ENCODE data around the gene KCNH4.

The KCNH4 gene

DNA sequence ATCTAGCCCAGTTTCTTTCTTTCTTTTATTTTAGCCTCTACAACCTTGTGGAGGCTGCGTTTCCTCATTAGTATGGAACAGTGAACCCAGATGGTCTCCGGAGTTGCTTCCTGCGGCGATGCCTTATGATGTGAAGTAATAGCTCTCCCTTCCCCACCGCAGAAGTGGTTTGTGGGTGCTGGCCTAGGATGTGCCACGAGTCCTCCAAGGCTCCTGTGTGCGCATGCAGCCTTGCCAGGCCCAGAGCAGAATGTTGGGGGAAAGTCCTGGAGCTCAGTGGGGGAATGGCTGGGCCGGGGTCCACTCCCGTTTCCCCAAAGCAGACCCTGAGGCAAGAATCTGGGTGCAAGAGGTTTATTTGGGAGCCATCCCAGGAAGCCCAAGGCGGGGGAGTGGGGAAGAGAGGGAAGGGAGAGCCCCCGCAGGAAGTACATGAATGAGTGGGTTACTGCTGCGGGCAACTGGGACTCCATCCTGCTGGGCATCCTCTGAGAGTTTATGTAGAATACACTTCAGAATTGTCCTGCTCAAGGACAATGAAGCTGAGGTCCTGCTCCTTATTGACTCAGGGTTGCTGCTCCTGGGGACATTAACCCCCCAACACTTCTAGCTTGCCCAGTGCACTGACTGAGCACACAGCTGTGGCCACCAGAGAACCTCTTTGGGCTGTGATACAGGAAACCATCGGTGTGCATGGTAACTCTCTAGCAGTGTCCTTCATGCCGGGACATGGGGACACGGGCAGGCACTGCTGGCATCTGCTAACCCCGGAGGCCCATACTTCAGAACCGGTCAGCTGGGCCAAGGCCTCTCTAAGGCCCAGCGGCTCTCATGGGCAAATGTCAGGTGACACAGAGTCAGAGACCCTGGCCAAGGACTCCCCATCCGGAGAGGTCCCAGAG, 8.1 kb upstream of the KCNH4 start (continued):
- TF ChIP-seq TCF7L2 (IDR thresholded peaks at IDR 0.05; ENCODE audit: borderline replicate concordance, low read depth, low read length) (no peak), REPIN1 (tag by site-specific recombination; IDR thresholded peaks at IDR 0.05; ENCODE audit: low read depth) (no peak), ZNF311 (tag by site-specific recombination; IDR thresholded peaks at IDR 0.05; ENCODE audit: borderline replicate concordance) (no peak), SP2 (tag by site-specific recombination; IDR thresholded peaks at IDR 0.05) (no peak), ZNF169 (tag by site-specific recombination; IDR thresholded peaks at IDR 0.05) (no peak), ZNF155 (tag by site-specific recombination; IDR thresholded peaks at IDR 0.05) (no peak), ZNF544 (tag by site-specific recombination; IDR thresholded peaks at IDR 0.05) (no peak), ZSCAN16 (tag by site-specific recombination; IDR thresholded peaks at IDR 0.05) (no peak), GLI4 (tag by site-specific recombination; IDR thresholded peaks at IDR 0.05) (no peak), ZNF423 (tag by site-specific recombination; IDR thresholded peaks at IDR 0.05) (no peak), KLF9 (tag by site-specific recombination; IDR thresholded peaks at IDR 0.05; ENCODE audit: low read depth) (no peak)
- TF ChIP-seq, protein P1, sequence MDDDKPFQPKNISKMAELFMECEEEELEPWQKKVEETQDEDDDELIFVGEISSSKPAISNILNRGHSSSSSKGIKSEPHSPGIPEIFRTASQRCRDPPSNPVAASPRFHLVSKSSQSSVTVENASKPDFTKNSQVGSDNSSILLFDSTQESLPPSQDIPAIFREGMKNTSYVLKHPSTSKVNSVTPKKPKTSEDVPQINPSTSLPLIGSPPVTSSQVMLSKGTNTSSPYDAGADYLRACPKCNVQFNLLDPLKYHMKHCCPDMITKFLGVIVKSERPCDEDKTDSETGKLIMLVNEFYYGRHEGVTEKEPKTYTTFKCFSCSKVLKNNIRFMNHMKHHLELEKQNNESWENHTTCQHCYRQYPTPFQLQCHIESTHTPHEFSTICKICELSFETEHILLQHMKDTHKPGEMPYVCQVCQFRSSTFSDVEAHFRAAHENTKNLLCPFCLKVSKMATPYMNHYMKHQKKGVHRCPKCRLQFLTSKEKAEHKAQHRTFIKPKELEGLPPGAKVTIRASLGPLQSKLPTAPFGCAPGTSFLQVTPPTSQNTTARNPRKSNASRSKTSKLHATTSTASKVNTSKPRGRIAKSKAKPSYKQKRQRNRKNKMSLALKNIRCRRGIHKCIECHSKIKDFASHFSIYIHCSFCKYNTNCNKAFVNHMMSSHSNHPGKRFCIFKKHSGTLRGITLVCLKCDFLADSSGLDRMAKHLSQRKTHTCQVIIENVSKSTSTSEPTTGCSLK (tag by site-specific recombination; IDR thresholded peaks at IDR 0.05), result no peak
- TF ChIP-seq, protein P2, sequence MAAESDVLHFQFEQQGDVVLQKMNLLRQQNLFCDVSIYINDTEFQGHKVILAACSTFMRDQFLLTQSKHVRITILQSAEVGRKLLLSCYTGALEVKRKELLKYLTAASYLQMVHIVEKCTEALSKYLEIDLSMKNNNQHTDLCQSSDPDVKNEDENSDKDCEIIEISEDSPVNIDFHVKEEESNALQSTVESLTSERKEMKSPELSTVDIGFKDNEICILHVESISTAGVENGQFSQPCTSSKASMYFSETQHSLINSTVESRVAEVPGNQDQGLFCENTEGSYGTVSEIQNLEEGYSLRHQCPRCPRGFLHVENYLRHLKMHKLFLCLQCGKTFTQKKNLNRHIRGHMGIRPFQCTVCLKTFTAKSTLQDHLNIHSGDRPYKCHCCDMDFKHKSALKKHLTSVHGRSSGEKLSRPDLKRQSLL (tag by site-specific recombination; IDR thresholded peaks at IDR 0.05), result no peak
- TF ChIP-seq, protein P3, sequence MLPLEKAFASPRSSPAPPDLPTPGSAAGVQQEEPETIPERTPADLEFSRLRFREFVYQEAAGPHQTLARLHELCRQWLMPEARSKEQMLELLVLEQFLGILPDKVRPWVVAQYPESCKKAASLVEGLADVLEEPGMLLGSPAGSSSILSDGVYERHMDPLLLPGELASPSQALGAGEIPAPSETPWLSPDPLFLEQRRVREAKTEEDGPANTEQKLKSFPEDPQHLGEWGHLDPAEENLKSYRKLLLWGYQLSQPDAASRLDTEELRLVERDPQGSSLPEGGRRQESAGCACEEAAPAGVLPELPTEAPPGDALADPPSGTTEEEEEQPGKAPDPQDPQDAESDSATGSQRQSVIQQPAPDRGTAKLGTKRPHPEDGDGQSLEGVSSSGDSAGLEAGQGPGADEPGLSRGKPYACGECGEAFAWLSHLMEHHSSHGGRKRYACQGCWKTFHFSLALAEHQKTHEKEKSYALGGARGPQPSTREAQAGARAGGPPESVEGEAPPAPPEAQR (tag by site-specific recombination; IDR thresholded peaks at IDR 0.05), result no peak
- TF ChIP-seq, protein P4, sequence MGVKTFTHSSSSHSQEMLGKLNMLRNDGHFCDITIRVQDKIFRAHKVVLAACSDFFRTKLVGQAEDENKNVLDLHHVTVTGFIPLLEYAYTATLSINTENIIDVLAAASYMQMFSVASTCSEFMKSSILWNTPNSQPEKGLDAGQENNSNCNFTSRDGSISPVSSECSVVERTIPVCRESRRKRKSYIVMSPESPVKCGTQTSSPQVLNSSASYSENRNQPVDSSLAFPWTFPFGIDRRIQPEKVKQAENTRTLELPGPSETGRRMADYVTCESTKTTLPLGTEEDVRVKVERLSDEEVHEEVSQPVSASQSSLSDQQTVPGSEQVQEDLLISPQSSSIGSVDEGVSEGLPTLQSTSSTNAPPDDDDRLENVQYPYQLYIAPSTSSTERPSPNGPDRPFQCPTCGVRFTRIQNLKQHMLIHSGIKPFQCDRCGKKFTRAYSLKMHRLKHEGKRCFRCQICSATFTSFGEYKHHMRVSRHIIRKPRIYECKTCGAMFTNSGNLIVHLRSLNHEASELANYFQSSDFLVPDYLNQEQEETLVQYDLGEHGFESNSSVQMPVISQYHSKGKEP (tag by site-specific recombination; IDR thresholded peaks at IDR 0.05), result no peak

DNA sequence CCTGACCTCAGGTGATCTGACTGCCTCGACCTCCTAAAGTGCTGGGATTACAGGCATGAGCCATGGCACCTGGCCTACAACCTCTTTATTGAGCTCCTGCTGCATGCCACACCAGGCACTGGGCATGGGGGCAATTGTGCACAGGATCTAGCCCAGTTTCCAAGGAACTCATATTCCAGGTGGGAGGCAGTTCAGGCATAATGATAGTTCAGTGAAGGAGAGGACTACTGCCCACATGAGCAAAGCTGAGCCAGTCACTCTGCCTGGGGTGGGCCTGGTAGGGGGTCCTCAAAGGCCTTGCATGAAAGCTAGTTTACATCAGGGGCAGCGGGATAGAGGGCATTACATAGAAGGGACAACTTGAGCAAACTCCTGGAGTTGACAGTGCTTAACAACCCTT, 6.9 kb upstream of the KCNH4 start:
- POLR2A ChIA-PET, result interaction anchor here (1.3 kb wide), 1 partner anchor 46 kb away, joined by 3 read pairs; no protein-coding TSS in a partner anchor
- Histone ChIP-seq H3K4me3 (ENCODE audit: low read depth, low read length) (no peak overlapping the region), H3K4me1 (ENCODE audit: control insufficient read depth, insufficient read depth, low read length) (no peaks in the 10 kb centered on the region), H3K27ac (ENCODE audit: extremely low read depth, low read depth, low read length) (no peak overlapping the region), H3K9me3 (ENCODE audit: control insufficient read depth, insufficient read depth, low read depth, low read length) (no peaks in the 10 kb centered on the region), H3K36me3 (ENCODE audit: control insufficient read depth in 2 of 2, insufficient read depth in 1 of 2, low read length in 2 of 2) (no peaks in the 10 kb centered on the region)
- TF ChIP-seq MZF1 (tag by site-specific recombination; IDR thresholded peaks at IDR 0.05; ENCODE audit: borderline replicate concordance), result no peak
- TF ChIP-seq ZIC2 (tag by site-specific recombination; IDR thresholded peaks at IDR 0.05), result 0 out of 2 replicates have a peak, but pooled peaks have one; percentile 25
- CTCF ChIA-PET, result interaction anchor here (0.6 to 1.4 kb wide), 5 partner anchors 8 to 152 kb away, joined by 3 to 5 read pairs (median 3); no protein-coding TSS in a partner anchor
